Body of pancreas (tissue), 4 donors: ENCODE results near the gene HEY2. TPM values are rescaled to one million over a fixed set of nuclear protein-coding genes. Genes with fewer than 3 reads are reported as not detected.

Experiments
- ATAC-seq: fragments of 150-250 bp; one replicate; pipeline ENCODE4 v1.9.1; 2016
- DNase-seq, 4 donors: peaks; one replicate each; pipeline ENCODE4 v3.0.0-alpha.2; 2019
- H3K27ac ChIP-seq, 4 donors: fragments of 200-600 bp; sonication (generic); 1 replicate in 3 of 4; 2 replicates in 1 of 4; pipeline versions ENCODE4 v1.5.1 to v1.6.1; 2016 to 2019; ENCODE audit warnings: mild to moderate bottlenecking in 1 of 4, mixed read lengths in 1 of 4, moderate library complexity in 1 of 4
- H3K27me3 ChIP-seq, 2 donors: fragments of 200-600 bp; sonication (generic); one replicate each; pipeline ENCODE4 v1.6.0; 2016; ENCODE audit warnings: mild to moderate bottlenecking in 1 of 2
- H3K36me3 ChIP-seq, 2 donors: fragments of 200-600 bp; sonication (generic); replicated peaks in 1 of 2; 2 replicates each; pipeline ENCODE4 v1.5.1; 2016; ENCODE audit warnings: low read depth in 2 of 2; ENCODE audit not compliant: insufficient read depth in 1 of 2
- H3K4me1 ChIP-seq: fragments of 200-600 bp; sonication (generic); one replicate; pipeline ENCODE4 v1.6.0; 2016
- H3K4me3 ChIP-seq, 2 donors: fragments of 200-600 bp; sonication (generic); 1 replicate in 1 of 2; 2 replicates in 1 of 2; pipeline ENCODE4 v1.5.1; 2016 to 2019
- H3K9me3 ChIP-seq, 3 donors: fragments of 200-600 bp; sonication (generic); 1 replicate in 2 of 3; 2 replicates in 1 of 3; pipeline ENCODE4 v1.5.1; 2016
- CTCF ChIP-seq, 7 experiments: fragments of 450-650 bp in 4 of 7; fragments of 200-600 bp in 3 of 7; sonication (generic) in 3 of 7; IDR thresholded peaks; one replicate each; pipeline ENCODE4 v1.5.1; 2016 to 2019; ENCODE audit warnings: antibody characterized with exemption in 7 of 7
- POLR2A ChIP-seq, 3 donors: fragments of 450-650 bp; IDR thresholded peaks; one replicate each; pipeline ENCODE4 v1.6.1; 2016; ENCODE audit warnings: antibody characterized with exemption in 3 of 3, mild to moderate bottlenecking in 2 of 3
- WGBS, 2 donors: methylation state at CpG; one replicate each; pipeline ENCODE4 v1.1.5; 2017; 5-methylcytosine and 5-hydroxymethylcytosine counted together
- intact Hi-C: fragments of 100-400 bp; cut with DNase I; formaldehyde crosslinking; loops from one replicate; pipeline ENCODE4 v1.15.1; 2023
- total RNA-seq, 2 donors: library from RNA; depleted of rRNA; stranded (reverse); fragments of >200 nt; gene quantifications; one replicate each; pipeline ENCODE4 v1.1.0, GENCODE V29; 2016

The HEY2 gene
- total RNA-seq, 2 donors from 2014 or later = 2.6 to 7.3 TPM

DNA sequence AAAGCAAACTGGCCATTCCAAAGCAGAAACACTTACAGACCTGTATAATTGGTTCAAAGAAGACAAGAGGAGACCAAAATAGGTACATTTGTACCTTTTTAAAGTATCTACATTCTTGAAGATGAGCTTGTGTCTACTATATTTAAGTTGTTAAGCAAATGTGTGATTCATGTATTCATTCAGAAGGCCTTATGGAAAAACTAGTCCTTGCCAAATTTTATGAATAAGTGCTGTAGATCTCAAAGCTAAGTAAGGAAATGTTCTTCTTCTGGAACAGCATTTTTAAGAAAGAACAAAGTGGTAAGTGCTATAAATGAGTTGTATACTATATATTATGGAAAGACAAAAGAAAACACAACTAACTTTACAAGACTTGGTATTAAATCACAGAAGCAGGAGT is 22.2 kb upstream of the HEY2 start:
- H3K27ac ChIP-seq = no peak overlapping the region
- no peaks in the 10 kb centered on the region for H3K9me3 ChIP-seq
- no peak for DNase-seq
- no peaks in the 10 kb centered on the region for H3K27me3 ChIP-seq
- no peaks in the 10 kb centered on the region for H3K4me1 ChIP-seq
- no peak for ATAC-seq
- H3K4me3 ChIP-seq = no peak overlapping the region
- H3K36me3 ChIP-seq = no peaks in the 10 kb centered on the region
- intact Hi-C loops = no loop called here
- TF ChIP-seq POLR2A (IDR thresholded peaks at IDR 0.05) = no peak
- TF ChIP-seq CTCF (IDR thresholded peaks at IDR 0.05) = no peak

DNA sequence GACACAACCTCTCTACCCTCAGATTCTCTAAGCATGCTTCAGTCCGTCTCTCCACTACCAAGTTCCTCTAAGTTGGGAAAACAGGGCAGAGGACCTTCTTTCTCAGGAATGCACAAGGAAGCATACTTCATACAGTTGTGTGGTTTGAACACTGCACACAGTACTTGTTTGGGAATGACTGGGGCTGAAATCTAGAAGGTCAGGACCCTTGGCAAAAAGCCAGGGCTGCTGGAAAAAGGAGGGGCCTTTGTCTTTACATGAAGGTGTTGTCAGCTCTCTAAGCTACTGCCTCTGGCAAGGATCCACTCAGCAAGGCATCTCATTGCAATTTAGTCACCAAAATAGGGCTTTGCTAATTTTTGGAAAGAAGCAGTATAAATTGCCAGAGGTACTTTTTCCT is 20.7 kb upstream of the HEY2 start:
- ATAC-seq = peak; percentile 18
- DNase-seq = peak in 3 of 4 donors; percentile 14 to 25 (median 14)
- TF ChIP-seq CTCF (IDR thresholded peaks at IDR 0.05) = no peak
- TF ChIP-seq POLR2A (IDR thresholded peaks at IDR 0.05) = no peak
- H3K4me1 ChIP-seq = no peaks in the 10 kb centered on the region
- intact Hi-C loops = no loop called here
- no peak overlapping the region for H3K4me3 ChIP-seq
- H3K9me3 ChIP-seq = no peaks in the 10 kb centered on the region
- 88 to 100% methylated on average over 1 of the region's 1 CpG for WGBS, 2 donors
- no peak overlapping the region for H3K27ac ChIP-seq
- H3K36me3 ChIP-seq = no peaks in the 10 kb centered on the region
- no peaks in the 10 kb centered on the region for H3K27me3 ChIP-seq

GRCh38 chr6:125729983-125730382 is 19.4 kb upstream of the HEY2 start:
- DNase-seq (no peak), ATAC-seq (no peak)
- Histone ChIP-seq H3K27me3 (no peaks in the 10 kb centered on the region), H3K27ac (no peak overlapping the region), H3K36me3 (no peaks in the 10 kb centered on the region), H3K9me3 (no peaks in the 10 kb centered on the region), H3K4me3 (no peak overlapping the region), H3K4me1 (no peaks in the 10 kb centered on the region)
- intact Hi-C loops = no loop called here
- WGBS, 2 donors = 82 to 90% methylated on average over 2 of the region's 2 CpGs
- no peak for TF ChIP-seq CTCF (IDR thresholded peaks at IDR 0.05)
- no peak for TF ChIP-seq POLR2A (IDR thresholded peaks at IDR 0.05)

GRCh38 chr6:125732398-125732797 is 17.0 kb upstream of the HEY2 start:
- Histone ChIP-seq H3K9me3 (no peaks in the 10 kb centered on the region), H3K4me1 (no peaks in the 10 kb centered on the region), H3K27me3 (no peaks in the 10 kb centered on the region), H3K27ac (no peak overlapping the region), H3K4me3 (no peak overlapping the region), H3K36me3 (no peaks in the 10 kb centered on the region)
- no peak for ATAC-seq
- TF ChIP-seq POLR2A (IDR thresholded peaks at IDR 0.05) (no peak), CTCF (IDR thresholded peaks at IDR 0.05) (no peak)
- intact Hi-C loops = no loop called here
- no peak for DNase-seq

- no peaks in the 10 kb centered on the region for H3K9me3 ChIP-seq
- intact Hi-C loops = no loop called here
- ATAC-seq (no peak), DNase-seq (no peak)
- no peaks in the 10 kb centered on the region for H3K36me3 ChIP-seq
- H3K27me3 ChIP-seq = no peaks in the 10 kb centered on the region
- H3K4me1 ChIP-seq = no peaks in the 10 kb centered on the region
- WGBS, 2 donors = 89 to 98% methylated on average over 3 of the region's 3 CpGs
- TF ChIP-seq POLR2A (IDR thresholded peaks at IDR 0.05) (no peak), CTCF (IDR thresholded peaks at IDR 0.05) (no peak)
- no peak overlapping the region for H3K27ac ChIP-seq
- no peak overlapping the region for H3K4me3 ChIP-seq
Measured at GRCh38 chr6:125733516-125734300, 15.7 kb upstream of the HEY2 start.
